SK-N-SH (cell line): Measurements from ENCODE around the gene THAP7. TPM values are rescaled to one million over a fixed set of nuclear protein-coding genes. Genes with fewer than 3 reads are reported as not detected.

ENCODE experiments used
- CTCF ChIA-PET: fragments of 300-600, 350-600 bp; formaldehyde crosslinking; extraction: SDS; loops from one replicate; lab custom pipeline; 2021; lab: Yijun Ruan, JAX
- POLR2A ChIA-PET: fragments of 350-600 bp; sonication (Branson Sonifier 250); formaldehyde crosslinking; extraction: SDS; loops from one replicate; lab custom pipeline; 2020; ENCODE audit warnings: antibody characterized with exemption, inconsistent platforms; lab: Yijun Ruan, JAX
- DNase-seq: peaks from one replicate; pipeline ENCODE4 v3.0.0; 2012
- H2AFZ ChIP-seq: fragments of 200-600 bp; sonication (generic); 2 replicates; pipeline ENCODE4 v1.8.1; 2016; ENCODE audit warnings: antibody characterized with exemption, mild to moderate bottlenecking, low read depth
- H3F3A ChIP-seq: fragments of 200-600 bp; sonication (generic); replicated peaks from 2 replicates; pipeline ENCODE3; 2016; ENCODE audit warnings: antibody characterized with exemption, mild to moderate bottlenecking; ENCODE audit not compliant: insufficient read depth
- H3K27ac ChIP-seq, 2 experiments: fragments of 200-500 bp in 1 of 2; fragments of 200-600 bp in 1 of 2; sonication (Bioruptor generic) in 1 of 2; sonication (generic), shearing (Covaris generic) in 1 of 2; 2 replicates each; pipeline versions ENCODE4 v1.5.1 to v1.6.1; 2014 to 2016; ENCODE audit warnings: low read depth in 2 of 2, inconsistent platforms in 1 of 2, low read length in 1 of 2, mild to moderate bottlenecking in 1 of 2, mixed read lengths in 1 of 2
- H3K27me3 ChIP-seq: fragments of 200-600 bp; sonication (generic), shearing (Covaris generic); 2 replicates; pipeline ENCODE4 v1.6.1; 2016; ENCODE audit warnings: mixed run types; ENCODE audit not compliant: insufficient read depth
- H3K36me3 ChIP-seq, 2 experiments: fragments of 200-500 bp in 1 of 2; fragments of 200-600 bp in 1 of 2; sonication (Bioruptor generic) in 1 of 2; sonication (generic) in 1 of 2; replicated peaks in 1 of 2; 2 replicates each; pipeline versions ENCODE3 to v1.5.1; 2014 to 2016; ENCODE audit warnings: low read length in 1 of 2, mild to moderate bottlenecking in 1 of 2; ENCODE audit not compliant: insufficient read depth in 2 of 2, control insufficient read depth in 1 of 2
- H3K4me1 ChIP-seq, 2 experiments: fragments of 200-500 bp in 1 of 2; fragments of 200-600 bp in 1 of 2; sonication (Bioruptor generic) in 1 of 2; sonication (generic), shearing (Covaris generic) in 1 of 2; 2 replicates each; pipeline versions ENCODE4 v1.5.1 to v1.6.1; 2014 to 2016; ENCODE audit warnings: low read depth in 1 of 2, low read length in 1 of 2, mixed run types in 1 of 2; ENCODE audit not compliant: insufficient read depth in 2 of 2, control insufficient read depth in 1 of 2
- H3K4me2 ChIP-seq: fragments of 200-600 bp; sonication (generic), shearing (Covaris generic); 2 replicates; pipeline ENCODE4 v1.6.1; 2017; ENCODE audit warnings: mixed run types
- H3K4me3 ChIP-seq, 2 experiments: fragments of 200-500 bp in 1 of 2; fragments of 200-600 bp in 1 of 2; sonication (Bioruptor generic) in 1 of 2; sonication (generic), shearing (Covaris generic) in 1 of 2; 2 replicates each; pipeline versions ENCODE4 v1.5.1 to v1.8.1; 2014 to 2016; ENCODE audit warnings: low read depth in 2 of 2, inconsistent platforms in 1 of 2, low read length in 1 of 2, mild to moderate bottlenecking in 1 of 2, mixed read lengths in 1 of 2, moderate library complexity in 1 of 2
- H3K79me2 ChIP-seq: fragments of 200-600 bp; sonication (generic); 2 replicates; pipeline ENCODE4 v1.8.1; 2017; ENCODE audit warnings: mild to moderate bottlenecking; ENCODE audit not compliant: insufficient read depth
- H3K9ac ChIP-seq: fragments of 200-600 bp; sonication (generic); 2 replicates; pipeline ENCODE4 v1.6.1; 2017; ENCODE audit warnings: mixed run types
- H3K9me2 ChIP-seq: fragments of 200-600 bp; sonication (generic); 2 replicates; pipeline ENCODE4 v1.6.1; 2017; ENCODE audit warnings: mixed run types
- H3K9me3 ChIP-seq: fragments of 200-600 bp; sonication (generic); 2 replicates; pipeline ENCODE4 v1.6.1; 2017; ENCODE audit warnings: mixed run types, mild to moderate bottlenecking, moderate library complexity
- H4K20me1 ChIP-seq: fragments of 200-600 bp; sonication (generic); 2 replicates; pipeline ENCODE4 v1.6.1; 2017; ENCODE audit warnings: mild to moderate bottlenecking, mixed run types; ENCODE audit not compliant: insufficient read depth
- ELF1 ChIP-seq: IDR thresholded peaks from 2 replicates; pipeline ENCODE4 v1.4.0; 2012
- EZH2phosphoT487 ChIP-seq: fragments of 200-600 bp; sonication (generic); IDR thresholded peaks from 2 replicates; pipeline ENCODE4 v1.6.1; 2017; ENCODE audit warnings: low read depth, mixed run types, mild to moderate bottlenecking, antibody characterized with exemption, moderate library complexity, borderline replicate concordance
- MEF2A ChIP-seq: IDR thresholded peaks from 2 replicates; pipeline ENCODE4 v1.4.0; 2012; ENCODE audit warnings: low read depth, borderline replicate concordance
- RCOR1 ChIP-seq: fragments of 150-350 bp; IDR thresholded peaks from 2 replicates; pipeline ENCODE4 v1.6.1; 2017; ENCODE audit warnings: antibody characterized with exemption, low read length
- RXRA ChIP-seq: IDR thresholded peaks from 2 replicates; pipeline ENCODE4 v1.4.0; 2012; ENCODE audit warnings: low read depth, mild to moderate bottlenecking, borderline replicate concordance
- SMC3 ChIP-seq: IDR thresholded peaks from 2 replicates; pipeline ENCODE4 v1.6.1; 2012; ENCODE audit warnings: low read depth, low read length, improper control_type of control experiment
- TCF12 ChIP-seq: IDR thresholded peaks from 2 replicates; pipeline ENCODE4 v1.4.0; 2012
- USF1 ChIP-seq: IDR thresholded peaks from 2 replicates; pipeline ENCODE4 v1.4.0; 2012; ENCODE audit warnings: low read depth, borderline replicate concordance
- WGBS: methylation state at CpG from one replicate; pipeline ENCODE4 v1.1.6; 2017; ENCODE audit warnings: low lambda C conversion rate; 5-methylcytosine and 5-hydroxymethylcytosine counted together
- polyA plus RNA-seq, 3 experiments: library from polyadenylated mRNA; depleted of rRNA; stranded (reverse); fragments of >200 nt; gene quantifications; 2 replicates each; pipeline ENCODE4 v1.2.3, GENCODE V29; 2012
- TF ChIP-seq, protein P1 (sequence below): IDR thresholded peaks from 2 replicates; pipeline ENCODE4; 2012

The THAP7 gene
- polyA plus RNA-seq, 1 of the 3 experiments (the other 2 are of a cell fraction) = 32.0 TPM

- Histone ChIP-seq H3F3A (peaks cover 5% of the 10 kb centered on the region), H3K9ac (no peak overlapping the region), H3K9me2 (no peaks in the 10 kb centered on the region), H3K4me1 (peaks cover 0 to 4% of the 10 kb centered on the region in 2 experiments; a peak in 2 of 4 replicates), H3K79me2 (no peaks in the 10 kb centered on the region), H3K4me2 (no peak overlapping the region), H3K27me3 (no peaks in the 10 kb centered on the region), H3K4me3 (no peak overlapping the region), H4K20me1 (0 out of 2 replicates have a peak, but pooled peaks cover 5% of the 10 kb centered on the region), H3K9me3 (no peaks in the 10 kb centered on the region), H3K36me3 (peaks cover 0 to 67% of the 10 kb centered on the region in 2 experiments), H3K27ac (no peak overlapping the region), H2AFZ (no peak overlapping the region)
- 90% methylated on average over 12 of the region's 30 CpGs for WGBS
- no peak for DNase-seq
- TF ChIP-seq ELF1 (no peak), EZH2phosphoT487 (no peak), TCF12 (no peak), RXRA (no peak)
- ChIA-PET CTCF (interaction anchor here (0.6 to 1.3 kb wide), 3 partner anchors 12 to 1682 kb away, joined by 3 read pairs; partner anchors contain the start of gene LZTR1), POLR2A (interaction anchor here (1.1 kb wide), 1 partner anchor 12 kb away, joined by 4 read pairs; the partner anchor contains the start of gene LZTR1)
Observed at GRCh38 chr22:20994128-20994901, 7.6 kb downstream of the THAP7 start.

- Histone ChIP-seq H3K9ac (no peak overlapping the region), H3K36me3 (peaks cover 0 to 71% of the 10 kb centered on the region in 2 experiments), H3K9me2 (no peaks in the 10 kb centered on the region), H4K20me1 (no peaks in the 10 kb centered on the region), H2AFZ (no peak overlapping the region), H3K4me3 (no peak overlapping the region), H3K4me1 (no peaks in the 10 kb centered on the region), H3K9me3 (no peaks in the 10 kb centered on the region), H3F3A (no peaks in the 10 kb centered on the region), H3K27me3 (no peaks in the 10 kb centered on the region), H3K27ac (no peak overlapping the region), H3K79me2 (no peaks in the 10 kb centered on the region), H3K4me2 (no peak overlapping the region)
- ChIA-PET CTCF (interaction anchor here (1.3 kb wide), 1 partner anchor 12 kb away, joined by 3 read pairs; the partner anchor contains the start of gene LZTR1), POLR2A (interaction anchor here (1.1 kb wide), 1 partner anchor 11 kb away, joined by 4 read pairs; the partner anchor contains the start of gene LZTR1)
- DNase-seq = no peak
- TF ChIP-seq RXRA (no peak), ELF1 (no peak), USF1 (no peak), SMC3 (no peak), MEF2A (no peak), RCOR1 (no peak)
- TF ChIP-seq, protein P1, sequence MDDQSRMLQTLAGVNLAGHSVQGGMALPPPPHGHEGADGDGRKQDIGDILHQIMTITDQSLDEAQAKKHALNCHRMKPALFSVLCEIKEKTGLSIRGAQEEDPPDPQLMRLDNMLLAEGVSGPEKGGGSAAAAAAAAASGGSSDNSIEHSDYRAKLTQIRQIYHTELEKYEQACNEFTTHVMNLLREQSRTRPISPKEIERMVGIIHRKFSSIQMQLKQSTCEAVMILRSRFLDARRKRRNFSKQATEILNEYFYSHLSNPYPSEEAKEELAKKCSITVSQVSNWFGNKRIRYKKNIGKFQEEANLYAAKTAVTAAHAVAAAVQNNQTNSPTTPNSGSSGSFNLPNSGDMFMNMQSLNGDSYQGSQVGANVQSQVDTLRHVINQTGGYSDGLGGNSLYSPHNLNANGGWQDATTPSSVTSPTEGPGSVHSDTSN = no peak
- WGBS = 95% methylated on average over 21 of the region's 29 CpGs
Observed at GRCh38 chr22:20993304-20994127, 8.4 kb downstream of the THAP7 start.
